GM12872 (cell line): ENCODE data around the gene IPO9.
A peak's percentile ranks its signal among the peaks of the same experiment; 100 is the strongest.

Experiments
- TF ChIP-seq, protein P1 (sequence below): IDR thresholded peaks from 3 replicates; pipeline ENCODE4 v1.5.1; 2011; ENCODE audit warnings: low read depth, mild to moderate bottlenecking, low read length, moderate library complexity; ENCODE audit not compliant: insufficient read depth

Gene IPO9

DNA sequence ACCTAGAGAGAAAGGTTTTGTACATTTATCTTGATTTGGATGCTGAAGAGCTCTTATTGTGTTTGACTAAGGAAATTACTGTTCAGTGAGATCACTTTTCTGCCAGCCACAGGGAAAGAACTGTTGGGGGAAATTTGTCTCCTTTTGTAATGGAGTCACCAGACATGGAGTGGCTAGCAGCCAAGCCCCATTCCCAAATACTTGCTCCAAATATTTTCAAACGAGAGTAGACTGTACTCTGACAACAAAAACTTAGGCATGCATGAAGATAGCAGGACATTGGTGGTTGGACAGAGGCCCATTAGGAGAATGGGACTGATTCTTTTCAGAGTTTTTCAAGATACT lies 21.1 kb downstream of the IPO9 start:
- TF ChIP-seq, protein P1, sequence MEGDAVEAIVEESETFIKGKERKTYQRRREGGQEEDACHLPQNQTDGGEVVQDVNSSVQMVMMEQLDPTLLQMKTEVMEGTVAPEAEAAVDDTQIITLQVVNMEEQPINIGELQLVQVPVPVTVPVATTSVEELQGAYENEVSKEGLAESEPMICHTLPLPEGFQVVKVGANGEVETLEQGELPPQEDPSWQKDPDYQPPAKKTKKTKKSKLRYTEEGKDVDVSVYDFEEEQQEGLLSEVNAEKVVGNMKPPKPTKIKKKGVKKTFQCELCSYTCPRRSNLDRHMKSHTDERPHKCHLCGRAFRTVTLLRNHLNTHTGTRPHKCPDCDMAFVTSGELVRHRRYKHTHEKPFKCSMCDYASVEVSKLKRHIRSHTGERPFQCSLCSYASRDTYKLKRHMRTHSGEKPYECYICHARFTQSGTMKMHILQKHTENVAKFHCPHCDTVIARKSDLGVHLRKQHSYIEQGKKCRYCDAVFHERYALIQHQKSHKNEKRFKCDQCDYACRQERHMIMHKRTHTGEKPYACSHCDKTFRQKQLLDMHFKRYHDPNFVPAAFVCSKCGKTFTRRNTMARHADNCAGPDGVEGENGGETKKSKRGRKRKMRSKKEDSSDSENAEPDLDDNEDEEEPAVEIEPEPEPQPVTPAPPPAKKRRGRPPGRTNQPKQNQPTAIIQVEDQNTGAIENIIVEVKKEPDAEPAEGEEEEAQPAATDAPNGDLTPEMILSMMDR, result no peak

DNA sequence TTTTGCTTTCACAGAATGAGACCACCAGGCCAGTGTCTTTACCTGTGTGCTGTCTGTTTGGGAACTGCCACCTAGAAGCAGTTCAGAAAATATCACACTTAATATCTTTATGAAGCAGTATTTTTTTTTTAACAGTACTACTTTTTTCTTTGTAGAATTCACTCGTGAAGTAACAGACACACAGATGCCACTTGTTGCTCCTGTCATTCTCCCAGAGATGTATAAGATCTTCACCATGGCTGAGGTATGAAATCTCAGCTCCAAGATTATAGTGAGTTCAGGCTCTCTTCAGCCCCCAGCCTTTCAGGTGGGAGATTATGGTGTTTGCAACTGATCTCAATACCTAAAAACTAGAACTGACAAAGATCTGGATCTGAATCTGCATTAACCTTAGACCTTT lies 23.0 kb downstream of the IPO9 start:
- TF ChIP-seq, protein P1, result no peak

DNA sequence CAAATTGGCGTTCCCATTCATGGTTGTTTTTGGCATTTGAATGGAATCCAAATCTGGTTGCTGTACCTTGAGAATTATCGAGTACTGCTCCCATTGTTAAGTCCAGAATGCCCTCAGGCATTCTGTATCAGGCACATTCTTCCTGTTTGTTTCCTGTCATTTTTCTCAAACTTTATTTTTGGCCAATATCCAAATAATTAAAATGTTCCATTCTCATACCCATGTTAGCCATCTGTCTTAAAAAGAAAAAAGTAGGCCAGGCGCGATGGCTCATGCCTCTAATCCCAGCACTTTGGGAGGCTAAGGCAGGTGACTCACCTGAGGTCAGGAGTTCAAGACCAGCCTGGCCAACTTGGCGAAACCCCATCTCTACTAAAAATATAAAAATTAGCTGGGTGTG lies 30.5 kb downstream of the IPO9 start:
- TF ChIP-seq, protein P1, result no peak

DNA sequence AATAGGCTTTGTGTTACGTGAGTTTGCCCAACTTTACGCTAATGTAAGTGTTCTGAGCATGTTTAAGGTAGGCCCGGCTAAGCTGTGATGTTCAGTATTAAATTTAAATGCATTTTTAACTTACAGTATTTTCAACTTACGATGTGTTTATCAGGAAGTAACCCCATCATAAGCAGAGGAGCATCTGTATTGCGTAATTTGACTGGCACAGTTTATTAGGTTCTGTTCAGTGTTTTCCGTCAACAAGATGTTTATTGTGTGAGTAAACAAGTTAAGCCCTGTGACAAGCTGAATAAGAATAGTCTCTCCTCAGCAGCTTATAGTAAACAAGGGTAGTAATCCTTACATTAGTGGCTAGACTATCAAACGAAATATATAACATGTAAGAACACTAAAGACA lies 32.5 kb downstream of the IPO9 start:
- TF ChIP-seq, protein P1, result no peak

DNA sequence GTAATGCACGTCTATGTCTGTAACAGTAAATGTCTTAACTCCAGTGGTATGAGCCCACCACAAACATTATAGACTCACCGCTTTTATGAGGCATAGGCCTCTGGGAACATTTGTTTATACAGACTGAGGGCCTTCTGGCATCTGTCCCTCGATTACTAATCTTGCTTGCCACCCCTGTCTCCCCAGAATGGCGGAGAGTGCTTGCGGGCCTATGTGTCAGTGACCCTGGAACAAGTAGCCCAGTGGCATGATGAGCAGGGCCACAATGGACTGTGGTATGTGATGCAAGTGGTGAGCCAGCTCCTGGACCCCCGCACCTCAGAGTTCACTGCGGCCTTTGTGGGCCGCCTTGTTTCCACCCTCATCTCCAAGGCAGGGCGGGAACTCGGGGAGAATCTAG lies 41.4 kb downstream of the IPO9 start:
- TF ChIP-seq, protein P1, result no peak

DNA sequence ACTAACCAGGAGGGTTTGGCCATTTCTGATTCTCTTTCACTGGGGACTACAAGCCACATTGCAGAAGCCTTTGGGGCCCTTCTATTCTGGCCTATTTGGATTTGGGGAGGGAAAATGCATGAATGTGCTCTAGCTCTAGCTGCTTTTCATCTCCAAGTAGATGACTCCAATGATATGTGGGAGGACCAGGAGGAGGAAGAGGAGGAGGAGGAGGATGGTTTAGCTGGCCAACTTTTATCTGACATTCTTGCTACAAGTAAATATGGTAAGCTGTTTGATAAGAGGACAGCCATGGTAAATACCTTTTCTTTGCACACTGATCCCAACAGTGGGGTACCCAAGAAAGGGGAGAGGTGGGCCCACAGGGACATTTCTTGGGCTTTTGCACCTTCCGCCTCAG lies 45.7 kb downstream of the IPO9 start:
- TF ChIP-seq, protein P1, result no peak

DNA sequence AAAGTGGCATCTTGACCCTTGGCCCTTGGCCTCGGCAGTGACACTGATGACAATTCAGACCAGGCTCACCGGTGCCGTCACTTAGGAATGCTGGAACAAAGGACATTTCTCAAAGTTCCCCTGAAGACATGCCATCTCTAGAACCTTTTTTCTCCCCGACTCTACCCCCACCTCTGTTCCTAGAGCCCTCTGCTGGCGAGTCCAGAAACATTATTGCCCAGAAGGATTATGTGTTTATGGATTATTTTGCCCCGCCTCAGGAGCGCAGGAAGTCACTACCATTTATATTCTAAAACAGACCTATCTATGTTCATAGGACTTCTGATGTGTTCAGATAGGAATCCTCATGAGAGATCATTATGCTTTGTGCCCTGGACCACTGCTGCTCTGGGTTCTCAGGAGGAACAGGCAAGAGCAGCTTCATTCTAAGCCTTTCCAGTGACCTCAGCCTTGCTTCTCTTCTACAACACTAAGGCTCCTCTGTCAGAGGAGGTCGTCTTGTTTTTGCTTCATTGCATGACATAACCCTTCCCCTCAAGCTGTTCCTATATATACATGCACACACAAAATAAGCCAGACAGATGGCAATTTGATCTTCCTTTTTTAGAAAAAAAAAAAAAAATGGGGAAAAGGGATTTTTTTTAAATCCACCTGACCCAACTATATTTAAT lies 47.3 kb downstream of the IPO9 start:
- TF ChIP-seq, protein P1, result peak; percentile 28; the same call in 1 of the 3 replicates
